WTC11 (cell line): ENCODE measurements around the gene TASP1. TPM values are rescaled to one million over a fixed set of nuclear protein-coding genes. Genes with fewer than 3 reads are reported as not detected.

Source experiments
- ATAC-seq: fragments of 200-7000 bp; cut with Tn5 transposase; 2 replicates; pipeline ENCODE4 v1.10.0; 2021; ENCODE audit warnings: mild to moderate bottlenecking, moderate library complexity
- CTCF ChIA-PET: fragments of 300-600 bp; sonication (Branson Sonifier 250); formaldehyde crosslinking; loops from one replicate; lab custom pipeline; 2021; ENCODE audit warnings: antibody characterized with exemption; lab: Charles Lee
- POLR2A ChIA-PET: fragments of 350-600 bp; sonication (Branson Sonifier 250); formaldehyde crosslinking; loops from one replicate; lab custom pipeline; 2021; ENCODE audit warnings: antibody characterized with exemption; lab: Charles Lee
- DNase-seq: peaks from one replicate; pipeline ENCODE4 v3.0.0; 2021; ENCODE audit warnings: low spot score
- H3K27ac Mint-ChIP-seq: 2 replicates; pipeline ENCODE4 v1.8.0; 2021; ENCODE audit warnings: mixed read lengths
- H3K27me3 Mint-ChIP-seq: 2 replicates; pipeline ENCODE4 v1.8.0; 2021; ENCODE audit warnings: low read depth, mild to moderate bottlenecking, moderate library complexity, mixed read lengths
- H3K36me3 Mint-ChIP-seq: 2 replicates; pipeline ENCODE4 v1.8.0; 2021; ENCODE audit warnings: mixed read lengths
- H3K4me1 Mint-ChIP-seq: 2 replicates; pipeline ENCODE4 v1.8.0; 2022; ENCODE audit warnings: mixed read lengths
- H3K4me3 Mint-ChIP-seq: 2 replicates; pipeline ENCODE4 v1.8.0; 2021; ENCODE audit warnings: mild to moderate bottlenecking, moderate library complexity, mixed read lengths
- H3K9me3 Mint-ChIP-seq: 2 replicates; pipeline ENCODE4 v1.8.0; 2021; ENCODE audit warnings: mixed read lengths
- ATF1 ChIP-seq: sonication (generic); formaldehyde crosslinking; IDR thresholded peaks from 2 replicates; pipeline ENCODE4 v1.8.1; 2023; ENCODE audit warnings: mild to moderate bottlenecking, moderate library complexity, missing genetic modification reagents
- CBFB ChIP-seq: sonication (generic); formaldehyde crosslinking; IDR thresholded peaks from 2 replicates; pipeline ENCODE4 v1.8.1; 2022; ENCODE audit warnings: mild to moderate bottlenecking, low read depth, missing genetic modification reagents
- EMX1 ChIP-seq: fragments of 250-450 bp; sonication (Bioruptor Pico); IDR thresholded peaks from 2 replicates; pipeline ENCODE4 v1.8.0; 2021; ENCODE audit warnings: mild to moderate bottlenecking
- ESRRA ChIP-seq: sonication (generic); formaldehyde crosslinking; IDR thresholded peaks from 2 replicates; pipeline ENCODE4 v1.8.1; 2022; ENCODE audit warnings: mild to moderate bottlenecking, missing genetic modification reagents, borderline replicate concordance
- HMGA2 ChIP-seq: fragments of 250-450 bp; sonication (Bioruptor Pico); IDR thresholded peaks from 2 replicates; pipeline ENCODE4 v1.4.0; 2021; ENCODE audit warnings: mild to moderate bottlenecking, moderate library complexity
- HMGXB4 ChIP-seq: sonication (generic); formaldehyde crosslinking; IDR thresholded peaks from 2 replicates; pipeline ENCODE4 v1.8.1; 2023; ENCODE audit warnings: mild to moderate bottlenecking, moderate library complexity, missing genetic modification reagents
- IRF1 ChIP-seq: sonication (generic); formaldehyde crosslinking; IDR thresholded peaks from 2 replicates; pipeline ENCODE4 v1.8.0; 2023; ENCODE audit warnings: missing genetic modification reagents
- NFE2L1 ChIP-seq: sonication (generic); formaldehyde crosslinking; IDR thresholded peaks from 2 replicates; pipeline ENCODE4 v1.8.1; 2023; ENCODE audit warnings: missing genetic modification reagents
- NR3C1 ChIP-seq: sonication (generic); formaldehyde crosslinking; conservative IDR thresholded peaks from 2 replicates; pipeline ENCODE4 v1.8.1; 2023; ENCODE audit warnings: low read depth, mild to moderate bottlenecking, missing genetic modification reagents
- PRDM15 ChIP-seq: sonication (generic); formaldehyde crosslinking; IDR thresholded peaks from 2 replicates; pipeline ENCODE4 v1.8.0; 2022; ENCODE audit warnings: missing genetic modification reagents
- PREB ChIP-seq: sonication (generic); formaldehyde crosslinking; IDR thresholded peaks from 2 replicates; pipeline ENCODE4 v1.8.1; 2022; ENCODE audit warnings: mild to moderate bottlenecking, missing genetic modification reagents, moderate library complexity, borderline replicate concordance
- PRRX2 ChIP-seq: fragments of 250-450 bp; sonication (Bioruptor Pico); IDR thresholded peaks from 2 replicates; pipeline ENCODE4 v1.8.0; 2021; ENCODE audit warnings: mild to moderate bottlenecking
- RELA ChIP-seq: sonication (generic); formaldehyde crosslinking; IDR thresholded peaks from 2 replicates; pipeline ENCODE4 v1.8.1; 2022; ENCODE audit warnings: missing genetic modification reagents, mild to moderate bottlenecking, borderline replicate concordance
- TEAD4 ChIP-seq: sonication (generic); formaldehyde crosslinking; IDR thresholded peaks from 2 replicates; pipeline ENCODE4 v1.8.0; 2022; ENCODE audit warnings: mild to moderate bottlenecking, missing genetic modification reagents
- ZNF425 ChIP-seq: fragments of 250-450 bp; sonication (Bioruptor Pico); conservative IDR thresholded peaks from 2 replicates; pipeline ENCODE4 v1.9.0; 2021; ENCODE audit warnings: mild to moderate bottlenecking
- ZNF512 ChIP-seq: sonication (generic); formaldehyde crosslinking; IDR thresholded peaks from 2 replicates; pipeline ENCODE4 v1.8.1; 2022; ENCODE audit warnings: missing genetic modification reagents, borderline replicate concordance
- total RNA-seq: library from RNA; stranded (reverse); gene quantifications from 3 replicates; pipeline ENCODE4 v1.2.3, GENCODE V29; 2021

Gene TASP1
- total RNA-seq, 1 experiment from 2014 or later = 12.4 TPM

- CTCF ChIA-PET = interaction anchor here (1.2 to 2.0 kb wide), 5 partner anchors 9 to 176 kb away, joined by 3 to 14 read pairs (median 6); partner anchors contain the start of genes ESF1 and NDUFAF5
- no peak overlapping the region for H3K4me3 Mint-ChIP-seq
- no peak for ATAC-seq
- POLR2A ChIA-PET = no interaction called here
- H3K9me3 Mint-ChIP-seq = no peaks in the 10 kb centered on the region
- no peak overlapping the region for H3K27ac Mint-ChIP-seq
- H3K4me1 Mint-ChIP-seq = peaks cover 1% of the 10 kb centered on the region; the same call in 1 of the 2 replicates
- no peak for TF ChIP-seq CBFB (CRISPR knock-in tag)
- TF ChIP-seq HMGXB4 = no peak
- no peak for TF ChIP-seq PRDM15 (CRISPR knock-in tag)
- TF ChIP-seq RELA (CRISPR knock-in tag) = no peak
- no peak for TF ChIP-seq TEAD4 (CRISPR knock-in tag)
- TF ChIP-seq ZNF425 (CRISPR knock-in tag) = no peak
- TF ChIP-seq PREB (CRISPR knock-in tag) = no peak
- TF ChIP-seq NFE2L1 = no peak
- TF ChIP-seq EMX1 (CRISPR knock-in tag) = no peak
- TF ChIP-seq PRRX2 (CRISPR knock-in tag) = no peak
- TF ChIP-seq ESRRA (CRISPR knock-in tag) = no peak
- no peak for TF ChIP-seq IRF1 (CRISPR knock-in tag)
- no peak for TF ChIP-seq ZNF512 (CRISPR knock-in tag)
- no peak for TF ChIP-seq ATF1
- TF ChIP-seq HMGA2 (CRISPR knock-in tag) = no peak
- TF ChIP-seq NR3C1 (CRISPR knock-in tag) = no peak
- no peak for DNase-seq
- no peaks in the 10 kb centered on the region for H3K27me3 Mint-ChIP-seq
- peaks cover 3% of the 10 kb centered on the region; the same call in 1 of the 2 replicates for H3K36me3 Mint-ChIP-seq
Measured at GRCh38 chr20:13611611-13612125, 27.1 kb downstream of the TASP1 start.
